K562 (cell line): ENCODE measurements around the gene LLGL2. TPM values are rescaled to one million over a fixed set of nuclear protein-coding genes. Genes with fewer than 3 reads are reported as not detected.

Experiments
- ATAC-seq: fragments of 200-7000 bp; cut with Tn5 transposase; 3 replicates; pipeline ENCODE4 v1.9.1; 2020; ENCODE audit warnings: moderate library complexity
- BruUV-seq: library from RNA; stranded (reverse); fragments of 400-500 nt; replicated peaks from 2 replicates; lab custom pipeline; 2021; lab: Mats Ljungman, UMichigan
- CTCF ChIA-PET: fragments of 300-600 bp; formaldehyde crosslinking; extraction: SDS; loops from one replicate; lab custom pipeline; 2021; ENCODE audit warnings: low intra/inter-chr PET ratio; lab: Yijun Ruan, JAX
- POLR2A ChIA-PET: fragments of 300-600, 350-650 bp; sonication (Branson Sonifier 250); formaldehyde crosslinking; extraction: SDS; loops from one replicate; lab custom pipeline; 2021; ENCODE audit warnings: antibody characterized with exemption, inconsistent platforms; lab: Yijun Ruan, JAX
- DNase-seq, 4 experiments: peaks; one replicate each; pipeline versions ENCODE4 v3.0.0 to v3.0.0-alpha.2; 2011 to 2018; ENCODE audit warnings: low spot score in 3 of 4, mixed read lengths in 3 of 4; ENCODE audit errors: extremely low read depth in 1 of 4
- FAIRE-seq: peaks from 2 replicates; lab custom pipeline; 2011; peaks lifted over from hg19 to GRCh38; lab: Jason Lieb, UNC
- H2AFZ ChIP-seq: 2 replicates; pipeline ENCODE4 v1.6.0; 2011; ENCODE audit warnings: low read depth, low read length, control low read depth, inconsistent platforms
- H3K27ac ChIP-seq: fragments of 200-600 bp; 3 replicates; pipeline ENCODE4 v1.8.0; 2011; ENCODE audit warnings: low read depth, mild to moderate bottlenecking, control low read depth, inconsistent platforms, low read length, moderate library complexity, mixed read lengths; ENCODE audit errors: extremely low read depth
- H3K27me3 ChIP-seq, 2 experiments: fragments of 300-600 bp in 1 of 2; 2 replicates in 1 of 2; 3 replicates in 1 of 2; pipeline versions ENCODE4 v1.6.0 to v1.8.0; 2011; ENCODE audit warnings: inconsistent platforms in 2 of 2, low read length in 2 of 2, mild to moderate bottlenecking in 1 of 2, mixed read lengths in 1 of 2, moderate library complexity in 1 of 2; ENCODE audit not compliant: control insufficient read depth in 2 of 2, insufficient read depth in 2 of 2
- H3K36me3 ChIP-seq: fragments of 300-600 bp; 3 replicates; pipeline ENCODE4 v1.8.0; 2011; ENCODE audit warnings: mild to moderate bottlenecking, low read length, inconsistent platforms; ENCODE audit not compliant: control insufficient read depth, insufficient read depth
- H3K4me1 ChIP-seq, 2 experiments: fragments of 200-600 bp in 1 of 2; replicated peaks in 1 of 2; 2 replicates in 1 of 2; 3 replicates in 1 of 2; pipeline versions ENCODE4 v1.5.1 to v1.8.0; 2011; ENCODE audit warnings: inconsistent platforms in 2 of 2, low read length in 2 of 2, mild to moderate bottlenecking in 1 of 2, mixed read lengths in 1 of 2, moderate library complexity in 1 of 2; ENCODE audit not compliant: control insufficient read depth in 2 of 2, insufficient read depth in 2 of 2
- H3K4me2 ChIP-seq: 2 replicates; pipeline ENCODE4 v1.6.1; 2011; ENCODE audit warnings: low read length, control low read depth, inconsistent platforms, mixed read lengths; ENCODE audit not compliant: insufficient read depth
- H3K4me3 ChIP-seq: fragments of 200-600 bp; sonication (generic), shearing (Covaris generic); 2 replicates; pipeline ENCODE4 v1.5.1; 2016; ENCODE audit warnings: control low read depth, inconsistent platforms
- H3K79me2 ChIP-seq: fragments of 200-600 bp; 3 replicates; pipeline ENCODE4 v1.8.0; 2011; ENCODE audit warnings: low read length, inconsistent platforms; ENCODE audit not compliant: control insufficient read depth, insufficient read depth
- H3K9ac ChIP-seq, 2 experiments: 2 replicates each; pipeline versions ENCODE4 v1.6.0 to v1.6.1; 2011; ENCODE audit warnings: low read depth in 2 of 2, low read length in 2 of 2, control low read depth in 1 of 2, inconsistent platforms in 1 of 2, mild to moderate bottlenecking in 1 of 2, mixed read lengths in 1 of 2; ENCODE audit not compliant: insufficient read depth in 1 of 2
- H3K9me1 ChIP-seq: one replicate; pipeline ENCODE4 v1.6.0; 2011; ENCODE audit warnings: inconsistent platforms, mild to moderate bottlenecking, low read length, moderate library complexity; ENCODE audit not compliant: control insufficient read depth, insufficient read depth
- H3K9me3 ChIP-seq: replicated peaks from 2 replicates; pipeline ENCODE4 v1.5.1; 2011; ENCODE audit warnings: low read depth, low read length, inconsistent platforms; ENCODE audit not compliant: control insufficient read depth, insufficient read depth
- H4K20me1 ChIP-seq: replicated peaks from 2 replicates; pipeline ENCODE4 v1.6.1; 2011; ENCODE audit warnings: low read length, inconsistent platforms, mixed read lengths; ENCODE audit not compliant: control insufficient read depth, insufficient read depth
- CGGBP1 ChIP-seq: fragments of 250-450 bp; sonication (Bioruptor Pico); IDR thresholded peaks from 2 replicates; pipeline ENCODE4 v1.9.0; 2021; ENCODE audit warnings: mild to moderate bottlenecking
- CREB5 ChIP-seq: fragments of 250-450 bp; sonication (Bioruptor Pico); IDR thresholded peaks from 2 replicates; pipeline ENCODE4 v1.5.0; 2020; ENCODE audit warnings: mild to moderate bottlenecking
- HCFC1 ChIP-seq: IDR thresholded peaks from 2 replicates; pipeline ENCODE4 v1.6.1; 2012; ENCODE audit warnings: low read depth, low read length, improper control_type of control experiment
- HMBOX1 ChIP-seq: sonication (generic); IDR thresholded peaks from 2 replicates; pipeline ENCODE4 v1.6.1; 2016
- KLF6 ChIP-seq: fragments of 250-450 bp; sonication (Bioruptor Pico); IDR thresholded peaks from 2 replicates; pipeline ENCODE4 v1.4.0; 2020; ENCODE audit warnings: mild to moderate bottlenecking, moderate library complexity, borderline replicate concordance
- LCOR ChIP-seq: sonication (generic); formaldehyde crosslinking; IDR thresholded peaks from 2 replicates; pipeline ENCODE4 v1.8.0; 2022; ENCODE audit warnings: mild to moderate bottlenecking, missing genetic modification reagents
- MTA2 ChIP-seq: fragments of 450-650 bp; IDR thresholded peaks from 2 replicates; pipeline ENCODE4 v1.6.1; 2016; ENCODE audit warnings: low read depth
- PATZ1 ChIP-seq: fragments of 250-450 bp; sonication (Bioruptor Pico); IDR thresholded peaks from 2 replicates; pipeline ENCODE4 v1.5.0; 2020; ENCODE audit warnings: mild to moderate bottlenecking, borderline replicate concordance
- SRSF1 ChIP-seq: fragments of 200-400 bp; formaldehyde crosslinking; IDR thresholded peaks from 2 replicates; pipeline ENCODE4 v1.6.1; 2017; ENCODE audit warnings: mild to moderate bottlenecking, low read depth, low read length, moderate library complexity
- TAF1 ChIP-seq: IDR thresholded peaks from 2 replicates; pipeline ENCODE4 v1.6.1; 2011; ENCODE audit warnings: mild to moderate bottlenecking, low read length, moderate library complexity; ENCODE audit not compliant: insufficient read depth, control insufficient read depth, severe bottlenecking; ENCODE audit errors: extremely low read depth
- ZNF436 ChIP-seq: fragments of 250-450, 450-650 bp; sonication (Bioruptor Pico); formaldehyde crosslinking; IDR thresholded peaks from 2 replicates; pipeline ENCODE4 v1.7.0; 2020; ENCODE audit warnings: mild to moderate bottlenecking
- ZNF586 ChIP-seq: fragments of 450-650 bp; formaldehyde crosslinking; conservative IDR thresholded peaks from 2 replicates; pipeline ENCODE4 v1.4.0; 2020; ENCODE audit warnings: mild to moderate bottlenecking, moderate library complexity
- ZNF785 ChIP-seq: fragments of 250-450 bp; sonication (Bioruptor Pico); IDR thresholded peaks from 2 replicates; pipeline ENCODE4 v1.4.0; 2020; ENCODE audit warnings: mild to moderate bottlenecking
- WGBS: fragments of 100-300 bp; shearing (Covaris generic); methylation state at CpG from one replicate; pipeline ENCODE4 v1.1.6; 2016; ENCODE audit warnings: low coverage, mixed read lengths; ENCODE audit not compliant: insufficient coverage; ENCODE audit errors: missing lambda C conversion rate; 5-methylcytosine and 5-hydroxymethylcytosine counted together
- in situ Hi-C: fragments of 300-500 bp; cut with MboI; formaldehyde crosslinking; loops from 4 replicates; pipeline ENCODE4 v1.15.0; 2018; ENCODE audit warnings: inconsistent platforms, mixed read lengths
- intact Hi-C: fragments of 100-400 bp; cut with micrococcal nuclease; formaldehyde crosslinking; loops from 2 replicates; pipeline ENCODE4 v1.14.2; 2022
- polyA plus RNA-seq, 8 experiments: library from polyadenylated mRNA; depleted of rRNA in 4 of 8; stranded (reverse) in 5 of 8; unstranded in 3 of 8; fragments of >200 nt; fragmentation: Nextera tagmentation in 2 of 8; fragmentation: Illumina TruSeq in 1 of 8; extraction: Ambion mirVana in 2 of 8; extraction: Trizol in 1 of 8; gene quantifications; 2 replicates each; pipeline versions ENCODE4 v1.2.1 to v1.2.3, GENCODE V29; 2011 to 2014; ENCODE audit warnings: inconsistent platforms in 1 of 8, missing spikeins in 1 of 8
- total RNA-seq, 7 experiments: library from RNA; depleted of rRNA in 6 of 7; stranded (reverse); fragments of >200 nt in 6 of 7; fragmentation: Illumina TruSeq in 2 of 7; extraction: Trizol in 2 of 7; gene quantifications; 2 replicates each; pipeline versions ENCODE4 v1.2.1 to v1.2.3, GENCODE V29; 2011 to 2021; ENCODE audit warnings: low replicate concordance in 1 of 7

Gene LLGL2
- total and polyA plus RNA-seq, 9 of the 15 experiments (the other 6 are each of a cell fraction or from before 2014, with no cell fraction given) = 0.32 to 24.4 (median 10.2) TPM

- BruUV-seq = no TSS peak
- FAIRE-seq (no peak), ATAC-seq (no peak), DNase-seq (no peak)
- no peaks in the 10 kb centered on the region for H3K27me3 ChIP-seq
- H3K4me2 ChIP-seq = no peak overlapping the region
- H3K36me3 ChIP-seq = no peaks in the 10 kb centered on the region
- no peaks in the 10 kb centered on the region for H4K20me1 ChIP-seq
- ChIA-PET CTCF (no interaction called here), POLR2A (no interaction called here)
- 69% methylated on average over 4 of the region's 4 CpGs for WGBS
- TF ChIP-seq SRSF1 = no peak
- no peak for TF ChIP-seq CGGBP1 (CRISPR knock-in tag)
- no peak for TF ChIP-seq ZNF436 (CRISPR knock-in tag)
- no peak for TF ChIP-seq TAF1
- no peaks in the 10 kb centered on the region for H3K9me3 ChIP-seq
- H3K9me1 ChIP-seq = no peaks in the 10 kb centered on the region
- no peak overlapping the region for H3K4me3 ChIP-seq
- peak overlapping the region in 1 of 2 experiments; percentile 20; a peak in 1 of 4 replicates for H3K9ac ChIP-seq
- no peak overlapping the region for H3K27ac ChIP-seq
- in situ Hi-C loops (no loop called here), intact Hi-C loops (no loop called here)
- no peaks in the 10 kb centered on the region for H3K79me2 ChIP-seq
- H3K4me1 ChIP-seq = peaks cover 0 to 25% of the 10 kb centered on the region in 2 experiments; a peak in 4 of 5 replicates
- H2AFZ ChIP-seq = no peak overlapping the region
Measured at GRCh38 chr17:75550139-75550465, 24.6 kb downstream of the LLGL2 start.

- Histone ChIP-seq H3K9me1 (no peaks in the 10 kb centered on the region), H3K79me2 (no peaks in the 10 kb centered on the region), H3K4me2 (no peak overlapping the region), H3K9ac (no peak overlapping the region; a peak in 1 of 4 replicates), H3K36me3 (no peaks in the 10 kb centered on the region), H3K27ac (no peak overlapping the region), H3K9me3 (no peaks in the 10 kb centered on the region), H2AFZ (no peak overlapping the region), H3K27me3 (no peaks in the 10 kb centered on the region), H4K20me1 (no peaks in the 10 kb centered on the region), H3K4me3 (no peak overlapping the region), H3K4me1 (peaks cover 2 to 31% of the 10 kb centered on the region in 2 experiments)
- BruUV-seq = no TSS peak
- POLR2A ChIA-PET = no interaction called here
- DNase-seq (no peak), ATAC-seq (no peak), FAIRE-seq (no peak)
- 53% methylated on average over 6 of the region's 7 CpGs for WGBS
- in situ Hi-C loops = no loop called here
- intact Hi-C loops = no loop called here
- CTCF ChIA-PET = no interaction called here
- no peak for TF ChIP-seq ZNF586
- no peak for TF ChIP-seq MTA2
- no peak for TF ChIP-seq CREB5 (CRISPR knock-in tag)
- TF ChIP-seq ZNF785 (CRISPR knock-in tag) = no peak
- no peak for TF ChIP-seq KLF6
- no peak for TF ChIP-seq LCOR
- no peak for TF ChIP-seq HCFC1
- no peak for TF ChIP-seq HMBOX1
- TF ChIP-seq PATZ1 (CRISPR knock-in tag) = no peak
Measured at GRCh38 chr17:75551266-75551665, 25.8 kb downstream of the LLGL2 start.
